H9 (cell line): ENCODE results near the gene FCGBP. TPM values are rescaled to one million over a fixed set of nuclear protein-coding genes. Genes with fewer than 3 reads are reported as not detected.

ENCODE experiments used
- DNase-seq: peaks from one replicate; pipeline ENCODE4 v3.0.0-alpha.2; 2017
- H2AFZ ChIP-seq: one replicate; pipeline ENCODE4 v1.6.1; 2013; ENCODE audit warnings: mild to moderate bottlenecking, low read length, control low read depth, moderate library complexity
- H2AK5ac ChIP-seq: 2 replicates; pipeline ENCODE4 v1.6.1; 2013; ENCODE audit warnings: low read length, control low read depth, mixed read lengths; ENCODE audit not compliant: insufficient read length
- H2BK120ac ChIP-seq: one replicate; pipeline ENCODE4 v1.6.1; 2013; ENCODE audit warnings: low read depth, mild to moderate bottlenecking, low read length, control low read depth, inconsistent platforms; ENCODE audit not compliant: poor library complexity, severe bottlenecking
- H2BK12ac ChIP-seq: 2 replicates; pipeline ENCODE4 v1.6.1; 2013; ENCODE audit warnings: low read length, control low read depth, mixed read lengths, low read depth; ENCODE audit not compliant: insufficient read length
- H2BK15ac ChIP-seq: 2 replicates; pipeline ENCODE4 v1.6.1; 2013; ENCODE audit warnings: low read depth, low read length, control low read depth
- H2BK20ac ChIP-seq: one replicate; pipeline ENCODE4 v1.6.1; 2013; ENCODE audit warnings: low read depth, mild to moderate bottlenecking, low read length, control low read depth, inconsistent platforms; ENCODE audit not compliant: poor library complexity, severe bottlenecking
- H2BK5ac ChIP-seq: 2 replicates; pipeline ENCODE4 v1.6.1; 2013; ENCODE audit warnings: low read length, control low read depth, mixed read lengths; ENCODE audit not compliant: insufficient read length
- H3K14ac ChIP-seq: 2 replicates; pipeline ENCODE4 v1.6.1; 2013; ENCODE audit warnings: low read length, control low read depth; ENCODE audit not compliant: insufficient read depth
- H3K18ac ChIP-seq: 2 replicates; pipeline ENCODE4 v1.6.1; 2013; ENCODE audit warnings: low read depth, mild to moderate bottlenecking, mixed read lengths, low read length, control low read depth; ENCODE audit not compliant: insufficient read length
- H3K23ac ChIP-seq: 2 replicates; pipeline ENCODE4 v1.6.1; 2013; ENCODE audit warnings: low read length, control low read depth, mixed read lengths, low read depth; ENCODE audit not compliant: insufficient read length
- H3K23me2 ChIP-seq: 2 replicates; pipeline ENCODE4 v1.6.1; 2013; ENCODE audit warnings: low read depth, mild to moderate bottlenecking, mixed read lengths, low read length, control low read depth; ENCODE audit not compliant: insufficient read length, poor library complexity, severe bottlenecking
- H3K27ac ChIP-seq: 2 replicates; pipeline ENCODE4 v1.5.1; 2013; ENCODE audit warnings: low read length, control low read depth, mixed read lengths, low read depth; ENCODE audit not compliant: insufficient read length
- H3K27me3 ChIP-seq: 2 replicates; pipeline ENCODE4 v1.6.1; 2013; ENCODE audit warnings: low read length, control low read depth, inconsistent platforms; ENCODE audit not compliant: insufficient read depth
- H3K4ac ChIP-seq: 2 replicates; pipeline ENCODE4 v1.6.1; 2013; ENCODE audit warnings: low read depth, mild to moderate bottlenecking, control low read depth, inconsistent platforms, low read length, moderate library complexity
- H3K4me1 ChIP-seq: 2 replicates; pipeline ENCODE4 v1.6.1; 2013; ENCODE audit warnings: low read length, control low read depth, inconsistent platforms; ENCODE audit not compliant: insufficient read depth
- H3K4me2 ChIP-seq: 2 replicates; pipeline ENCODE4 v1.6.1; 2013; ENCODE audit warnings: low read length, control low read depth, mixed read lengths; ENCODE audit not compliant: insufficient read length, insufficient read depth
- H3K56ac ChIP-seq: 2 replicates; pipeline ENCODE4 v1.6.1; 2013; ENCODE audit warnings: low read depth, mild to moderate bottlenecking, mixed read lengths, low read length, control low read depth; ENCODE audit not compliant: insufficient read length
- H3K79me1 ChIP-seq: 2 replicates; pipeline ENCODE4 v1.6.1; 2013; ENCODE audit warnings: low read depth, mild to moderate bottlenecking, moderate library complexity, low read length, control low read depth, inconsistent platforms; ENCODE audit not compliant: insufficient read depth, poor library complexity, severe bottlenecking
- H3K79me2 ChIP-seq: 2 replicates; pipeline ENCODE4 v1.6.1; 2013; ENCODE audit warnings: low read length, control low read depth, inconsistent platforms; ENCODE audit not compliant: insufficient read depth
- H3K9ac ChIP-seq: 2 replicates; pipeline ENCODE4 v1.6.1; 2013; ENCODE audit warnings: low read length, control low read depth, mixed read lengths; ENCODE audit not compliant: insufficient read length; ENCODE audit errors: extremely low read depth
- H3K9me3 ChIP-seq: one replicate; pipeline ENCODE4 v1.6.1; 2013; ENCODE audit warnings: low read depth, low read length, inconsistent platforms; ENCODE audit not compliant: control insufficient read depth
- H3T11ph ChIP-seq: one replicate; pipeline ENCODE4 v1.6.1; 2013; ENCODE audit warnings: mild to moderate bottlenecking, low read length, control low read depth, inconsistent platforms
- H4K20me1 ChIP-seq: one replicate; pipeline ENCODE4 v1.6.1; 2013; ENCODE audit not compliant: control insufficient read depth, insufficient read length, insufficient read depth
- H4K5ac ChIP-seq: 2 replicates; pipeline ENCODE4 v1.6.1; 2013; ENCODE audit warnings: low read depth, mild to moderate bottlenecking, mixed read lengths, low read length, control low read depth; ENCODE audit not compliant: insufficient read length
- H4K8ac ChIP-seq: replicated peaks from 2 replicates; pipeline ENCODE4 v1.6.1; 2013; ENCODE audit warnings: low read length, control low read depth, mixed read lengths, low read depth; ENCODE audit not compliant: insufficient read length
- H4K91ac ChIP-seq: 2 replicates; pipeline ENCODE4 v1.6.1; 2013; ENCODE audit warnings: low read depth, mild to moderate bottlenecking, moderate library complexity, mixed read lengths, low read length, control low read depth; ENCODE audit not compliant: insufficient read length
- H3K27ac Mint-ChIP-seq, 3 experiments: 2 replicates in 2 of 3; 3 replicates in 1 of 3; pipeline ENCODE4 v1.8.0; 2020 to 2021; ENCODE audit warnings: mixed read lengths in 3 of 3, mild to moderate bottlenecking in 1 of 3, moderate library complexity in 1 of 3
- H3K27me3 Mint-ChIP-seq: 2 replicates; pipeline ENCODE4 v1.8.0; 2021; ENCODE audit warnings: low read depth, mild to moderate bottlenecking, moderate library complexity, mixed read lengths
- H3K36me3 Mint-ChIP-seq, 3 experiments: 2 replicates in 2 of 3; 3 replicates in 1 of 3; pipeline ENCODE4 v1.8.0; 2020 to 2021; ENCODE audit warnings: low read depth in 3 of 3, mixed read lengths in 3 of 3; ENCODE audit not compliant: insufficient read depth in 1 of 3
- H3K4me1 Mint-ChIP-seq, 2 experiments: 2 replicates each; pipeline ENCODE4 v1.8.0; 2020; ENCODE audit warnings: mixed read lengths in 2 of 2
- H3K4me3 Mint-ChIP-seq, 2 experiments: 2 replicates in 1 of 2; 3 replicates in 1 of 2; pipeline ENCODE4 v1.8.0; 2020 to 2021; ENCODE audit warnings: mild to moderate bottlenecking in 2 of 2, mixed read lengths in 2 of 2, moderate library complexity in 1 of 2
- H3K9me3 Mint-ChIP-seq, 2 experiments: 2 replicates in 1 of 2; 3 replicates in 1 of 2; pipeline ENCODE4 v1.8.0; 2020; ENCODE audit warnings: mild to moderate bottlenecking in 2 of 2, mixed read lengths in 2 of 2, moderate library complexity in 1 of 2
- WGBS: extraction: QIAGEN DNeasy Blood & Tissue Kit; methylation state at CpG from one replicate; pipeline ENCODE4 v1.1.7; 2013; ENCODE audit warnings: missing lambda C conversion rate, low lambda C conversion rate, mixed read lengths; ENCODE audit not compliant: insufficient read length; ENCODE audit errors: extremely low coverage; 5-methylcytosine and 5-hydroxymethylcytosine counted together
- total RNA-seq: library from RNA; stranded (reverse); gene quantifications from 2 replicates; pipeline ENCODE4 v1.2.1, GENCODE V29; 2021
- TF ChIP-seq, protein P1 (sequence below): fragments of 200-600 bp; sonication (generic); conservative IDR thresholded peaks from 3 replicates; pipeline ENCODE4 v1.8.0; 2021; ENCODE audit warnings: antibody characterized with exemption, mild to moderate bottlenecking

The FCGBP gene
- total RNA-seq, 1 experiment from 2014 or later, result 0.13 TPM

DNA sequence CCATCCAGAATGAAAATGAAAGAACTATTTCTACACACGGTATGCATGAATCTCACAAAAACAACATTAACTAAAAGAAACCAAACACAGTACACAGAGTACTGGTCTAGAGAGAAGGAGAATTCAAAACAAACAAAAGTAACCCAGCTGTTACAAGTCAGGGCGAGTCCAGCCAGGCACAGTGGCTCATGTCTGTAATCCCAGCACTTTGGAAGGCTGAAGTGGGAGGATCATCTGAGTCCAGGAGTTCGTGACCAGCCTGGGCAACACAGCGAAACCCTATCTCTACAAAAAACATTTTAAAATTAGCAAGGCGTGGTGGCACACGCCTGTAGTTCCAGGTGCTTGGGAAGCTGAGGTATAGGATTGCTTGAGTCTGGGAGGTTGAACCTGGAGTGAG is 34.8 kb upstream of the FCGBP start:
- Histone ChIP-seq H4K91ac (no peak overlapping the region), H3K4ac (no peak overlapping the region), H3K4me2 (no peak overlapping the region), H3K4me1 (peaks cover 7% of the 10 kb centered on the region; the same call in 1 of the 2 replicates), H3T11ph (no peak overlapping the region), H3K9me3 (no peaks in the 10 kb centered on the region), H4K5ac (no peak overlapping the region), H2BK5ac (no peak overlapping the region), H3K23ac (no peak overlapping the region), H2BK12ac (no peak overlapping the region), H3K27ac (no peak overlapping the region), H3K14ac (no peak overlapping the region), H3K79me2 (peaks cover 8% of the 10 kb centered on the region; the same call in 1 of the 2 replicates), H4K20me1 (no peaks in the 10 kb centered on the region), H3K9ac (no peak overlapping the region), H3K79me1 (peaks cover 5% of the 10 kb centered on the region), H2BK15ac (no peak overlapping the region), H2BK20ac (no peak overlapping the region), H4K8ac (no peak overlapping the region), H2AK5ac (no peak overlapping the region), H3K27me3 (no peaks in the 10 kb centered on the region; the same call in none of the 2 replicates), H2AFZ (no peak overlapping the region), H3K56ac (no peak overlapping the region), H2BK120ac (no peak overlapping the region), H3K18ac (no peak overlapping the region), H3K23me2 (peaks cover 4% of the 10 kb centered on the region)
- no peaks in the 10 kb centered on the region; the same call in 1 of the 2 replicates for H3K27me3 Mint-ChIP-seq
- peaks cover 14 to 18% of the 10 kb centered on the region in 2 experiments for H3K4me1 Mint-ChIP-seq
- H3K36me3 Mint-ChIP-seq, result peaks cover 22 to 31% (median 28%) of the 10 kb centered on the region in 3 experiments
- no peak for DNase-seq
- H3K27ac Mint-ChIP-seq, result no peak overlapping the region; a peak in 1 of 7 replicates
- WGBS, result no CpG with 5 or more reads among the region's 6 CpGs
- peak overlapping the region; percentile 99; a peak in 2 of 5 replicates for H3K4me3 Mint-ChIP-seq
- TF ChIP-seq, protein P1, sequence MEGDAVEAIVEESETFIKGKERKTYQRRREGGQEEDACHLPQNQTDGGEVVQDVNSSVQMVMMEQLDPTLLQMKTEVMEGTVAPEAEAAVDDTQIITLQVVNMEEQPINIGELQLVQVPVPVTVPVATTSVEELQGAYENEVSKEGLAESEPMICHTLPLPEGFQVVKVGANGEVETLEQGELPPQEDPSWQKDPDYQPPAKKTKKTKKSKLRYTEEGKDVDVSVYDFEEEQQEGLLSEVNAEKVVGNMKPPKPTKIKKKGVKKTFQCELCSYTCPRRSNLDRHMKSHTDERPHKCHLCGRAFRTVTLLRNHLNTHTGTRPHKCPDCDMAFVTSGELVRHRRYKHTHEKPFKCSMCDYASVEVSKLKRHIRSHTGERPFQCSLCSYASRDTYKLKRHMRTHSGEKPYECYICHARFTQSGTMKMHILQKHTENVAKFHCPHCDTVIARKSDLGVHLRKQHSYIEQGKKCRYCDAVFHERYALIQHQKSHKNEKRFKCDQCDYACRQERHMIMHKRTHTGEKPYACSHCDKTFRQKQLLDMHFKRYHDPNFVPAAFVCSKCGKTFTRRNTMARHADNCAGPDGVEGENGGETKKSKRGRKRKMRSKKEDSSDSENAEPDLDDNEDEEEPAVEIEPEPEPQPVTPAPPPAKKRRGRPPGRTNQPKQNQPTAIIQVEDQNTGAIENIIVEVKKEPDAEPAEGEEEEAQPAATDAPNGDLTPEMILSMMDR, result no peak
- H3K9me3 Mint-ChIP-seq, result 0 out of 5 replicates have a peak, but pooled peaks cover 0 to 4% of the 10 kb centered on the region in 2 experiments
